Lung (tissue), 12 donors: Measurements from ENCODE around the gene GMPR2. TPM values are rescaled to one million over a fixed set of nuclear protein-coding genes. Genes with fewer than 3 reads are reported as not detected.
A peak's percentile ranks its signal among the peaks of the same experiment; 100 is the strongest.

Experiments
- ATAC-seq: fragments of 200-7000 bp; cut with Tn5 transposase; one replicate; pipeline ENCODE4 v1.9.1; 2020; ENCODE audit warnings: moderate number of reproducible peaks; ENCODE audit not compliant: insufficient read depth, low FRiP score
- DNase-seq, 3 donors: peaks; one replicate each; pipeline ENCODE4 v3.0.0-alpha.2; 2013 to 2017
- H3K27ac ChIP-seq, 2 donors: one replicate each; pipeline ENCODE4 v1.5.1; 2013; ENCODE audit warnings: mild to moderate bottlenecking in 2 of 2, moderate library complexity in 2 of 2, control low read depth in 1 of 2, inconsistent platforms in 1 of 2, low read depth in 1 of 2, low read length in 1 of 2
- H3K27me3 ChIP-seq, 3 donors: one replicate each; pipeline ENCODE4 v1.5.1; 2013; ENCODE audit warnings: low read length in 2 of 3; ENCODE audit not compliant: control insufficient read depth in 3 of 3, insufficient read depth in 3 of 3
- H3K36me3 ChIP-seq, 4 donors: one replicate each; pipeline ENCODE4 v1.5.1; 2013; ENCODE audit warnings: low read length in 4 of 4, mild to moderate bottlenecking in 1 of 4, moderate library complexity in 1 of 4; ENCODE audit not compliant: control insufficient read depth in 4 of 4, insufficient read depth in 4 of 4
- H3K4me1 ChIP-seq, 5 donors: one replicate each; pipeline ENCODE4 v1.5.1; 2013; ENCODE audit warnings: low read length in 5 of 5, mild to moderate bottlenecking in 2 of 5, moderate library complexity in 1 of 5; ENCODE audit not compliant: control insufficient read depth in 5 of 5, insufficient read depth in 5 of 5
- H3K4me3 ChIP-seq: one replicate; pipeline ENCODE4 v1.5.1; 2013; ENCODE audit warnings: mild to moderate bottlenecking, control low read depth, moderate library complexity
- H3K9ac ChIP-seq, 2 donors: one replicate each; pipeline ENCODE4 v1.5.1; 2013; ENCODE audit warnings: low read length in 2 of 2, control low read depth in 1 of 2; ENCODE audit not compliant: insufficient read depth in 1 of 2
- H3K9me3 ChIP-seq, 4 donors: one replicate each; pipeline ENCODE4 v1.5.1; 2013; ENCODE audit warnings: low read length in 3 of 4, mild to moderate bottlenecking in 1 of 4, moderate library complexity in 1 of 4; ENCODE audit not compliant: control insufficient read depth in 4 of 4, insufficient read depth in 3 of 4
- CTCF ChIP-seq: IDR thresholded peaks from 2 replicates; pipeline ENCODE4 v1.5.1; 2012; ENCODE audit warnings: mild to moderate bottlenecking; ENCODE audit errors: control extremely low read depth, extremely low read depth
- WGBS, 2 donors: extraction: QIAGEN DNeasy Blood & Tissue Kit; methylation state at CpG; one replicate each; pipeline ENCODE4 v1.1.7; 2013; 5-methylcytosine and 5-hydroxymethylcytosine counted together
- polyA plus RNA-seq, 2 donors: library from polyadenylated mRNA; stranded (reverse); fragments of 200-250 nt; gene quantifications; one replicate each; pipeline ENCODE4 v1.2.1, GENCODE V29; 2013
- total RNA-seq, 2 donors: library from RNA; depleted of rRNA in 1 of 2; stranded (reverse); fragments of >200 nt in 1 of 2; gene quantifications; one replicate each; pipeline ENCODE4 v1.2.1, GENCODE V29; 2014 to 2021
- donor health status: control.
- donor health status: control.
- donor health status: Bipolar disorder and iron deficiency.
- donor health status: healthy.
- donor health status: DM: yes; HTN: yes; CAD: no.

GMPR2 gene
- total and polyA plus RNA-seq, 4 donors: 42.9 to 71.1 (median 63.1) TPM

- DNase-seq: no peak
- 14 to 15% methylated on average over 13 of the region's 13 CpGs for WGBS, 2 donors
Measured at GRCh38 chr14:24270537-24271133, 37.9 kb downstream of the GMPR2 start.

GRCh38 chr14:24271134-24271833 is 38.6 kb downstream of the GMPR2 start, which contains the start of gene RABGGTA:
Gene RABGGTA, minus strand, starts transcription at chr14:24271597. Its CDS starts 482 bp downstream, at chr14:24271115.
- ATAC-seq (peak; percentile 91), DNase-seq (peak; percentile 89 to 95 (median 90))
- Histone ChIP-seq H3K27ac (peak within 1 kb of the TSS; percentile 97 to 98), H3K36me3 (peaks cover 3 to 30% (median 7%) of the 10 kb centered on the region in 4 donors), H3K27me3 (no peaks in the 10 kb centered on the region), H3K4me3 (peak within 1 kb of the TSS; percentile 83), H3K4me1 (peaks cover 4 to 11% (median 6%) of the 10 kb centered on the region in 5 donors), H3K9ac (peak within 1 kb of the TSS; percentile 59 to 80), H3K9me3 (no peaks in the 10 kb centered on the region)
- 0% methylated on average over 54 to 61 of the region's 61 CpGs for WGBS, 2 donors
- TF ChIP-seq CTCF: peak; percentile 64

More at GRCh38 chr14:24270537-24271133, 37.9 kb downstream of the GMPR2 start:
- H3K9me3 ChIP-seq: no peaks in the 10 kb centered on the region
- peak overlapping the region; percentile 83 for H3K4me3 ChIP-seq
- H3K9ac ChIP-seq: peak overlapping the region; percentile 59 to 80
- peak overlapping the region; percentile 97 to 98 for H3K27ac ChIP-seq
- peaks cover 3 to 35% (median 7%) of the 10 kb centered on the region in 4 donors for H3K36me3 ChIP-seq
- no peak for TF ChIP-seq CTCF
- peaks cover 4 to 11% (median 6%) of the 10 kb centered on the region in 5 donors for H3K4me1 ChIP-seq
- no peak for ATAC-seq
- H3K27me3 ChIP-seq: no peaks in the 10 kb centered on the region

GRCh38 chr14:24271834-24272263 is 39.1 kb downstream of the GMPR2 start:
- WGBS, 2 donors: 20 to 23% methylated on average over 3 of the region's 3 CpGs
- peak overlapping the region; percentile 55 for H3K4me3 ChIP-seq
- H3K9me3 ChIP-seq: no peaks in the 10 kb centered on the region
- H3K27ac ChIP-seq: peak overlapping the region; percentile 97 to 98
- no peaks in the 10 kb centered on the region for H3K27me3 ChIP-seq
- H3K9ac ChIP-seq: peak overlapping the region; percentile 59 to 71
- TF ChIP-seq CTCF: no peak
- ATAC-seq: no peak
- peaks cover 4 to 11% (median 6%) of the 10 kb centered on the region in 5 donors for H3K4me1 ChIP-seq
- no peak for DNase-seq
- peaks cover 3 to 24% (median 6%) of the 10 kb centered on the region in 4 donors for H3K36me3 ChIP-seq
